ENCODE measurements around the gene ACSS2. TPM values are rescaled to one million over a fixed set of nuclear protein-coding genes. Genes with fewer than 3 reads are reported as not detected.

Gene ACSS2
- total and polyA plus RNA-seq, 8 donors: 50.4 to 152 (median 58.7) TPM

- ATAC-seq: no peak
- Histone ChIP-seq H3K36me3 (no peaks in the 10 kb centered on the region), H3K4me1 (no peaks in the 10 kb centered on the region), H3K27me3 (no peaks in the 10 kb centered on the region), H3K9me3 (no peaks in the 10 kb centered on the region), H3K4me3 (no peak overlapping the region), H3K27ac (no peak overlapping the region)
- TF ChIP-seq CTCF (IDR thresholded peaks at IDR 0.05): no peak
- intact Hi-C loops (cut with DNase I): no loop called here
- DNase-seq: no peak
Measured at GRCh38 chr20:34974246-34974645, 97.8 kb downstream of the ACSS2 start.

- Histone ChIP-seq H3K27ac (no peak overlapping the region), H3K27me3 (no peaks in the 10 kb centered on the region), H3K4me1 (no peaks in the 10 kb centered on the region), H3K9me3 (no peaks in the 10 kb centered on the region), H3K36me3 (no peaks in the 10 kb centered on the region), H3K4me3 (no peak overlapping the region)
- TF ChIP-seq CTCF (IDR thresholded peaks at IDR 0.05): no peak
- intact Hi-C loops (cut with DNase I): no loop called here
- ATAC-seq (no peak), DNase-seq (peak in 1 of 4 donors; percentile 13)
Measured at GRCh38 chr20:34976286-34976685, 99.9 kb downstream of the ACSS2 start.

Other genes starting within 250 kb of the ACSS2 start
- 10 to 100 TPM; 17.0 to 18.9 TPM for gene PIGU, start 199.5 kb upstream of the ACSS2 start, total RNA-seq
- gene PIGU, start 199.5 kb upstream of the ACSS2 start, polyA plus RNA-seq (ENCODE audit: insufficient read length in 6 of 6): 10 to 100 TPM; 29.4 to 38.6 (median 31.7) TPM
- gene TP53INP2, start 172.3 kb upstream of the ACSS2 start, total RNA-seq: 10 to 100 TPM; 13.2 to 41.5 TPM
- 1 to 10 TPM; 5.8 to 7.5 (median 6.6) TPM for gene TP53INP2, start 172.3 kb upstream of the ACSS2 start, polyA plus RNA-seq (ENCODE audit: insufficient read length in 6 of 6)
- gene NCOA6, start 51.0 kb upstream of the ACSS2 start, total RNA-seq: 10 to 100 TPM; 26.0 to 28.7 TPM
- 10 to 100 TPM; 36.8 to 52.3 (median 46.1) TPM for gene NCOA6, start 51.0 kb upstream of the ACSS2 start, polyA plus RNA-seq (ENCODE audit: insufficient read length in 6 of 6)
- gene GGT7, start 3.8 kb upstream of the ACSS2 start, total RNA-seq: 10 to 100 TPM; 16.8 to 21.1 TPM
- 10 to 100 TPM; 29.6 to 38.8 (median 34.2) TPM for gene GGT7, start 3.8 kb upstream of the ACSS2 start, polyA plus RNA-seq (ENCODE audit: insufficient read length in 6 of 6)
- gene GSS, start 79.2 kb downstream of the ACSS2 start, total RNA-seq: 10 to 100 TPM; 41.6 to 49.4 TPM
- 10 to 100 TPM; 37.8 to 50.3 (median 41.0) TPM for gene GSS, start 79.2 kb downstream of the ACSS2 start, polyA plus RNA-seq (ENCODE audit: insufficient read length in 6 of 6)
- under 1 TPM; 0.34 to 0.41 TPM for gene MYH7B, start 79.3 kb downstream of the ACSS2 start, total RNA-seq
- 1 to 10 TPM; 1.6 to 2.7 (median 2.1) TPM for gene MYH7B, start 79.3 kb downstream of the ACSS2 start, polyA plus RNA-seq (ENCODE audit: insufficient read length in 6 of 6)
- 10 to 100 TPM; 67.9 to 70.8 TPM for gene TRPC4AP, start 216.2 kb downstream of the ACSS2 start, total RNA-seq
- 10 to 100 TPM; 57.8 to 68.7 (median 66.1) TPM for gene TRPC4AP, start 216.2 kb downstream of the ACSS2 start, polyA plus RNA-seq (ENCODE audit: insufficient read length in 6 of 6)

Data from left lung (tissue), 10 donors.